Activated CD8-positive, alpha-beta memory T cell treated with anti-CD3 and anti-CD28 coated beads, Interleukin-2, amount 50 U/mL, for 1 hour (primary cell): Measurements from ENCODE around the gene APBB3.

Experiments used
- DNase-seq: peaks from one replicate; pipeline ENCODE4 v3.0.0-alpha.2; 2020; ENCODE audit errors: extremely low read depth

The APBB3 gene

DNA sequence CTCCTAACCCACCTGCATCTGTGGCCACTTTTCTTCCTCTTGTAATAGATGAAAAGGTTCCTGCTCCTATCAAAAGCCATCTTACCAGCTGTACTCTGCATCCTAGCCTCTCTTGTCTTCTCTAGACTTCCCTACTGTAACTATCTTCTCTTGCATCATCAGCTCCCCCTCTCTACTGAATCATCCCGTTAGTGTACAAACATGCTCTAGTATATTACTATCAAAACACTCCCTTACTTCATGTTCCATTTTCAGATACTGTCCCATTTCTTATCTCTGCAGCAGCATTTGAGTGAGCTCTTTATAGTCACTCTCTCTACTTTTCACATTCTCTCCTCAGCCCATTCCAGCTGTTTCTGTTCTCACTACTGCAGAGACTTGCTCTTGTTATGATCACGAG lies 9.9 kb downstream of the APBB3 start:
- no peak for DNase-seq

DNA sequence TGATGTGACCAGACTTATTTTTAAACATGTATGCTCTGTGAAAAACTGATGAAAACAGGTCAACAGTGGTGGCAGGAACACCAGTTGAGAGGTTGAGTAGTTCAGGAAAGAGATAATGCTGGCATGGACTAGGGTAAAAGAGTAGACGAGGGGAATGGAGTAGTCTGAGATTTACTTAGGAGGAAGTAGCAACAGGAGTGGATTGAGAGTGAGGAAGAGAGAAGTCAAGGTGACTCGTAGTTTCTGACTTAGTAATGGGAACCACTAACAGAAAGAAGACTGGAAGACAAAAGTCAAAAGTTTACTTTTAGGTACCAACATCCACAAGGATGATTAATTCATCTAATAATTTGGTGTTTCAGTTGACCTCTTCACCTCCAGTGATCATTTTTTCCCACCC lies 10.7 kb downstream of the APBB3 start:
- DNase-seq = no peak

DNA sequence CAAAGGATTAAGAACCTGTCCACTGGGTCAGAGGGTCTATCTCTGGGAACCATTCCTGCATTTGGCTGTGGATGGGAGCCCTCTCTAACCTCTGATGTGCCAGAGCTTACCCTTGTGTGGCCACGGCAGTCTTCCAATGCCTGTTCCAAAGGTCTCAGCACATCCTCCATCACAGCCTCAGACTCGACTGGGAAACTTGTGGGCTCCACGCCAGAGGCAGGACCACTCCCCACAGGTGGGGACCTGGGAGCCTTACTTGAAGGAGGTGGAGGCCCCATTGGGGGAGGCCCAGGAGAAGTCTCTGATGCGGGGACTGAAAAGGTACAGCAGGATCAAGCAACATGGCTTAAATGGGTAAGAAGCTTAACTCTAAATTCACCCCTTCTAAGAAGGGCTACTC lies 12.5 kb downstream of the APBB3 start:
- DNase-seq = no peak

DNA sequence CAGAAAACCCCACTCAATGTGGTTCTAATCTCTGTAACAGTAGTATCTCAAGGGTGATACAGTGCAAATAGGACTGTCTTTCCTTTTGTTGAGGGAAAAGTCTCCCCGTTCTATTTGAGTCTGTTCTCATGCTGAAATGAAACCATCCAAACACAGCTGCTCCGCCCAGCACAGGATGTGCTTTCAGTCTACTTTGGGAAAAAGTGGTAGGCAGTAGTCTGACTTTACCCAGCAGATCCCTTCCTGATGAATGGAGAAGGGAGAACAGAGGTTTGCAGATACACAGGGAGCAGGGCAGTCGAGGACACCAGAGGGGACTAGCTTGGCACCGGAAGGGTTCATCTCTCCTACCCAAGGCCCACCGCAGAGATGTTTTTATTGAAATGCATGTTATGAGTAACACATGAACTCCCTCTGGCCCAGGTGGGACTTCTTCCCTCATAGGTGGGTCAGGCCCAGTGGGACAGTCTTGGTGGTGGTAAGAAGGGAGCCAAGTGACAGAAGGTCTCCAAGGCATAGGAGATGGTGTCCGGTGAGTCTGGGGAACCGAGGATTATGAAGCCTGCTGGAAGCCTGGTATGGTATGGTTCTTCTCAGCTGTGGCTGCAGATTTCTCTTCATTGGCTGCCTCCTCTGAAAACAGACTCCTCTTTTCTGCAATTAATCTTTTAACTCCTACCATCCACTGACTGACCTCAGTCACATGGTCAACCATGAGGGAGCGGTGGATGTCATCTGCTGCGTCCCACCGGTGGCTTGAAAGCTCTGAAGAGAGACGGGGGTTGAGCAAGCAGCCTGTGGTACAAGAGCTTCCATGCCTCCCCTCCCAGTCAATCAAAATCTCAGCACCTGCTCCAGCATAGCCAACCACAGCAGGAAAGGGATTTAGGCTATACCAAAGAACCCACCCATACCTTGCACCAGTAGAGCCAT lies 14.0 kb downstream of the APBB3 start:
- no peak for DNase-seq

DNA sequence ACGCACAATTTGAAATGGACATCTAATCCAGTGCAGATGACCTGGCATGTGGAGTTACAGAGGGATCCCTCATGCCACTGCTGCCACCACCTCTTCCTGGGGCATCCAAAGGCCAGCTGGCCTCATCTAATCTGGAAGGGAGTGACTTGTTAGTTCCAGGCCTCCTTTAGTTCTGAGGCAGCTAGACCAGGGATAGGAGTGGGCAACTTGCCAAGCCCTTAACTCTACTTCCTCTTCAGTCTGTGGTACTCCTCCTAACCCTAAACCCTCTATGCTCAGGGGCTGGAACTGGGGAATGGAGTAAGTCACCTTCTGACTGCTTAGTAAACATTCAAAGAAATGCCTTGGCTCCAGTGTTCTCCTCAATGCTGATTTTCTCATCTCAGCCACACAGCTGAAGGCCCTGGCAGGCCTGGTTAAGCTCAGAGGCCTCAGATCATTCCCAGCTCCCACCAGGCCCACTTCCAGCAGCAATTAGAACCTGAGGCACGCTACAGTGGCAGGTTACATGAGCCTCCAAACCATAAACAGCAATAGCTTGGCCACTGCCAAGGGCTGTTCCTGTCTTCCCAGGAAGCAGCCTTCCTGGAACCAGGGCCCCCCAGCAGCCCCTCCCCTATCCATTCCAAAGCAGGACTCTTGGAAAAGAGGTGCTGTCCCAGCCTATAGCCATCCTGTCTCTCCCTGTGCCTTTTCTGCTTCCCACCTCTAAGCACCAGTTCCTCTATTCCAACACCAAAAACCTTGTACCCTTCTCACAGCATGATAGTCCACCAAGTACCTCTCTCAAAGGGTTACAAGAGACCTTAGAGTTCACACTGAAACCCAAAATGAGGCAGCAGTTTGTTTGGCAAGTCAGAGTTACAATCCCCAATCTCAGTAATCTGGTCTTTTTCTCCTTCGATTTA lies 14.9 kb downstream of the APBB3 start:
- DNase-seq = no peak

DNA sequence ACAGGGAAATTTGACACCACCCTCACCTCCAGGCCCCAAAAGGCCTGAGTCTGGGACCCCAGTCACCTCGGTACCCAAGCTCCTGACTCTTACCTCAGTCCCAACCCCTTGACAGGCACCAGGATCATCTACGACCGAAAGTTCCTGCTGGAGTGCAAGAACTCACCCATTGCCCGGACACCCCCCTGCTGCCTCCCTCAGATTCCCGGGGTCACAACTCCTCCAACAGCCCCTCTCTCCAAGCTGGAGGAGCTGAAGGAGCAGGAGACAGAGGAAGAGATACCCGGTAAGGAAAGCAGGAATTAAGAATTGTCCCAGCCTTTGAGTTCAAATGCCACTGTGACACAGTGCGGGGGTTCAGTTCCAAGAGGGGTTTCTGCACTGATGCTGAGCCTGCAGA lies 15.6 kb downstream of the APBB3 start:
- no peak for DNase-seq

DNA sequence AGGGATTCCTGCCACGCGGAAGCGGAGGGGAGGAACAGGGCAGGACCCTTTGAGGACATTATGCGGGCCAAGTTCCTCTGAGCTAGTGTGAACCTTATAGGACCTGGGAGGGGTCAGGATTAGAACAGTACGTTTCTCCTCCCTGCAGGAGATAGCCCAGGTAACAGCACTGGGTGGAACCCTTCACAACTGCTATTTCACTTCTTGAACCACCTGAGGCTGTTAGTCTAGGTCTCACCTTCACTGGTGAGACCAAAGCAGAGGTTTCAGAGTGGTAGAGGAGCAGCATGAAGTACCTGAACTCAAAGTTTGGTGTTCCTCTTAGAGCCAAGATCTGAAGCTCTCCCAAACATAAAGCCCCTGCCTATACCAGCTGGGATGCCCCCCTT lies 16.1 kb downstream of the APBB3 start:
- DNase-seq = no peak

DNA sequence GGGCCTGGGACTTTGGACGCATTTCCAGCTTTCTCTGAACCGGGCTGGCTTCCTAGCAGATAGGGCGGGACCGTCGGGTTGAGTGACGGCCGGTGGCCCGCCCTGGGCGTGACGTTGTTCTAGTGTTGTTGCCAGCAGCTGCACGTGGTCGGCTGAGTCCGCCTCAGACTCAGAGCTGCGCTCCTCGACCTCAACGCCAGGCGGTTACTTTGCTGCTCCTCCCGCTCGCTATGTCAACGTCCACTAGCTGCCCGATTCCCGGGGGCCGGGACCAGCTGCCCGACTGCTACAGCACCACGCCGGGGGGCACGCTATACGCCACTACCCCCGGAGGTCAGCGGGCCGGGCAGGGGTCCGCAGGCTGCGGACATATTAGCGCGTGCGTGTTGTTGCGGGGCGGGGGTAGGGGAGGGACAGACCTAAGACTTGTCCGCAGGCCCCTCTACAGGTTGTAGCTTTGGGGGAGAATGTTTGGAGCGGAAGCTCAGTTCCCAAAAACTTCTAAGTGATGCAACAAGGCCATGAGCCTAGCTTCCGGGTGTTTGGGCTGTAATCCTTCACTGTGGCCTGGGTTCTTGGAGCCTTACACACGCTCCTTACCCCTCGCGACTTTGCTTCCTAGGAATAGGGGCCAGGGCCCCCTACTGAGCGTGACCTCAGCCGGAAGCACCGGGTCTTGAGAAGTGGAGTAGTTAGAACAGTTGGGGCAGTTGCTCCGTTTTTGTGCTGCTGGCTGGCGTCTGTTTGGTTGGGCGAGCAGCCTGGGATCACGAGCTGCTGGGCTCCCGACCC lies 16.7 kb downstream of the APBB3 start, which contains the start of gene EIF4EBP3:
Gene EIF4EBP3 (plus strand): TSS at position 155 of the 792 bp plus-strand sequence. CDS start 76 bp downstream, at position 231.
- DNase-seq = peak; percentile 63

DNA sequence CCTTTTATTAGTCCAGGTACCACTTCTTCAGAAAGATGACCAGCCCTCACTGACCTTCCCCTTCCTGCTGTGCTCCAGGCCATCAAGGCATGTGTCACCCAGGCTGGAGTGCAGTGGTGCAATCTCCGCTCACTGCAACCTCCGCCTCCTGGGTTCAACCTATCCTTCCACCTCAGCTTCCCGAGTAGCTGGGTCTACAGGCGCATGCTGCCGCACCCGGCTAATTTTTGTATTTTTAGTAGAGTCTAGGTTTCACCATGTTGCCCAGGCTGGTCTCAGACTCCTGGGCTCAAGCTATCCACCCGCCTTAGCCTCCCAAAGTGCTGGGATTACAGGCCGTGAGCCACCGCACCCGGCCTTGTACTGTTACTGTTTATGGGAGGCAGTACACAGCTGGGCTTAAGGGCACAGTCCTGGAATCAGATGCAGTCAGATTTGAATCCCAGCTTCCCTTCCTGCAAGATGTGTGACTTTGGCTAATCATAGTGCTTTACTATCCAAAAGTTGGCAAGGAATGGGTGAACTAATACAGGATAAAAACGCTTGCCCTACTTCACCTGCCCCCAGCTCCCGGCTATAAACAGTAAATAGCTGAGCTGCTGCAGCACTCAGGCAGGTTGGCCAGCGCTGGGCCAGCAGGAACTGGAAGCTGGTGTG lies 17.4 kb downstream of the APBB3 start:
- no peak for DNase-seq

DNA sequence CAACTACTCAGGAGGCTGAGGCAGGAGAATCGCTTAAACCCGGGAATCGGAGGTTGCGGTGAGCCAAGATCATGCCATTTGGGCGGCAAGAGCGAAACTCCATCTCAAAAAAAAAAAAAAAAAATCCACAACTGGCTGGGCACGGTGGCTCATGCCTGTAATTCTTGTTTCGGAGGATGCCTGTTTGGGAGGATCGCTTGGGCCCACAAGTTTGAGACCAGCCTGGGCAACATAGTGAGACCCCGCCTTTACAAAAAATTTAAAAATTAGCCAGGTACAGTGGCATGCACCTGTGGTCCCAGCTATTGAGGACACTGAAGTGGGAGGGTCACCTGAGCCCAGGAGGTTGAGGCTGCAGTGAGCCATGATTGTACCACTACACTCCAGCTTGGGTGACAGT lies 18.8 kb downstream of the APBB3 start:
- no peak for DNase-seq

DNA sequence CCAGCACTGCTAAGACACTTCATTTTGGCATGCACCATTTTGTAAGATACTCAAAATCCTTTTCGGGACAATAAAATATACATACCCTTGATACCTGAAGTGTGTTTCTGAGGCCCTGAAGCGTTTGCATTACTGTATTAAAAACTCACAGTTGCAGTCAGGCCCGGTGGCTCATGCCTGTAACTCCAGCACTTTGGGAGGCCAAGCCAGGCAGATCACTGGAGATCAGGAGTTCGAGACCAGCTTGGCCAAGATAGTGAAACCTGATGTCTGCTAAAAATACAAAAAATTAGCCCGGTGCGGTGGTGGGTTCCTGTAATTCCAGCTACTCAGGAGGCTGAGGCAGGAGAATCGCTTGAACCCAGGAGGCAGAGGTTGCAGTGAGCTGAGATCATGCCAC lies 19.4 kb downstream of the APBB3 start:
- DNase-seq = no peak

DNA sequence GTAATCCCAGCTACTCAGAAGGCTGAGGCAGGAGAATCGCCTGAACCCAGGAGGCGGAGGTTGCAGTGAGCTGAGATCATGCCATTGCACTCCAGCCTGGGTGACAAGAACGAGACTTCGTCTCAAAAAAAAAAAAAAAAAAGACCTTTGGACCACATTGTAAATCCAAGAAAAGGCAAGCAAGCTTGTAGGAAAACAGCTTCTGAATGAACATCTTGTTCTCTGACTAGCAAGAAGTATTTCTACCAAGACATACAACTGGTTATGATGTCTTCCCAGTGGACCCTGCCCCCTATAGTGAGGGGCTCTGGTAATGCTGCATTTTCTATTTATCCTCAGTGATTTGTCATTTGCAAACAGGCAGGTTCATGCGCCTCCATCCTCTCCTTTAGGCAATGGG lies 21.4 kb downstream of the APBB3 start:
- no peak for DNase-seq

DNA sequence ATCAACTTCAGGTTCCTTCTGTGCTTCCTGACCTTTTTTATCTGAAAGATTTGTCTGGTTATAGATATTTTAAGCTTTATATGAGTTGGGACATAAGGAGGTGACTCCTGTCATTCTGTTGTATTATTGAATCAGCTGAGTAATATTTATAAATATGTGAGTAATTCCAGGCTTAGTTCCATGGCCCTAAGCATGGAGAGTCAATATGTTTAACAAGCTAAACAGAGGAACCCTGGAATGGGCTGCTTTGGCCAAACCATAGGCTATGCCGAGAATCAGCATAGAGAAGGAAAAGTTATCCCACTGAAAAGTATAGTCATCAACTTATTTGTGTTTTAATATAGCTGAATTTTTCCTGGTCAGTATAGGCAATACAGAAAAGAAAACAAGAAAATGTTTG lies 24.2 kb downstream of the APBB3 start:
- no peak for DNase-seq

DNA sequence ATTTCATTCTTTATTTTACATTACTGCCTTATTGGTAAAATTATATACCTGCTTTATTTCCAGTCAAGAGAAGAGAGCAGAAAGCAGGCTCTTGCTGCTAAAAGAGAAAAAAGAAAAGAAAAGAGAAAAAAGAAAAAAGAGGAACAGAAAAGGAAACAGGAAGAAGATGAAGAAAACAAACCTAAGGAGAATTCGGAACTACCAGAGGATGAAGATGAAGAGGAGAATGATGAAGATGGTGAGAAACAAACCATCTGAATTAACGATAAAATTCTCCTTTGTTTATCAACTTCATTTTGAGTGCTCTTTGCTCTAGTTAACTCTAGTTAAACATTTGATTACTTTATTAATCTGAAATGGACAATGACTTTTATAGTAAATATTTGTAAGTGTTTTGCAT lies 40.4 kb downstream of the APBB3 start:
- no peak for DNase-seq

DNA sequence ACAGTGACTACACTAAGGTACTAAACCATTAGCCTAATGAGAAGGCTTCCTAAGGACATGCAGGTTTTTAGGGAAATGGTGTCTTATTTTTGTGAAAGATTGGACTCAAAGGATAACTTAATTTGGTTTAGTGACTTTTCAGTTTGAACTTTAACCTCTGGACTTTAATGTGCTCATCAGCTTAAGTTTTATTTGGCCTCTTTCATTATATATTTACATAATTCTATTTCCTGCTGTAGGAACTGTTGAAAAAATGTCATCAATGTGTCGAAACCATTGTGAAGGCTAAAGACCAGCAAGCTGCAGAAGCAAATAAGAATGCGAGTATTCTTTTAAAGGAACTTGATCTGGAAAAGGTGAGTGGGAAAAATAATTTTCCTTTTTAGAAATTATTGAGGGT lies 51.3 kb downstream of the APBB3 start:
- no peak for DNase-seq

DNA sequence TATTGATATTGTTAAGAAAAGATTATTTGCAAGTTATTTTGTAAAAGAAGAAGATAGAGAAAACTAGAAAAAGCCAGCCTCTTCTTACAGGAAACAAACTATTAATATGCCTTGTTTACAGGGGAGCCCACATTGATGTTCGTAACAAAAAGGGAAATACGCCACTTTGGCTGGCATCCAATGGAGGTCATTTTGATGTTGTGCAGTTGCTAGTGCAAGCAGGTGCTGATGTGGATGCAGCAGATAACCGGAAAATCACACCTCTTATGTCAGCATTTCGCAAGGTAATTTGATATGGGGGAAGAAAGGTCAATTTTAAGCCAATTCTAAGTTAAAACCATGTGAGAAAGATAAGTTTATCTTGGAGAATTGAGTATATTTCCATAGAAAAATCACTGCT lies 54.5 kb downstream of the APBB3 start:
- no peak for DNase-seq
